Measurements from ENCODE around the gene NR2C2AP. TPM values are rescaled to one million over a fixed set of nuclear protein-coding genes. Genes with fewer than 3 reads are reported as not detected.

Gene NR2C2AP
- total RNA-seq: 3.3 and 4.4 TPM in 2 replicates
- polyA plus RNA-seq: 4.6 and 9.8 TPM in 2 replicates
- polyA plus RNA-seq (2012): 5.1 and 10.0 TPM in 2 replicates
- polyA minus RNA-seq (ENCODE audit: low replicate concordance): 5.1 and 11.1 TPM in 2 replicates

GRCh38 chr19:19203012-19203856 is at the start of gene NR2C2AP:
Gene NR2C2AP, minus strand, starts transcription at chr19:19203414. Its CDS starts 354 bp downstream, at chr19:19203060.
- no peak for TF ChIP-seq EZH2 (IDR thresholded peaks at IDR 0.05; ENCODE audit: low read length, missing control alignments)
- no peak for TF ChIP-seq CTCF (conservative IDR thresholded peaks at IDR 0.05 in 1 of 2, IDR thresholded peaks at IDR 0.05 in 1 of 2; ENCODE audit: low read depth in 1 of 2, low read length in 2 of 2)
- H3K9ac ChIP-seq (ENCODE audit: insufficient read depth, low read length): peak within 1 kb of the TSS; percentile 21

GRCh38 chr19:19250196-19250801 is 47.1 kb upstream of the NR2C2AP start:
- no peaks in the 10 kb centered on the region for H3K4me1 ChIP-seq (ENCODE audit: control insufficient read depth, extremely low read depth, insufficient read depth, low read length)
- H3K4me3 ChIP-seq (replicated peaks in 1 of 4; ENCODE audit: control extremely low read depth in 1 of 4, insufficient read depth in 1 of 4, low read depth in 3 of 4, low read length in 4 of 4): no peak overlapping the region
- no peak overlapping the region for H3K9ac ChIP-seq (ENCODE audit: insufficient read depth, low read length)
- no peak for TF ChIP-seq CTCF (conservative IDR thresholded peaks at IDR 0.05 in 1 of 2, IDR thresholded peaks at IDR 0.05 in 1 of 2; ENCODE audit: low read depth in 1 of 2, low read length in 2 of 2)
- TF ChIP-seq EZH2 (IDR thresholded peaks at IDR 0.05; ENCODE audit: low read length, missing control alignments): no peak
- peaks cover 24% of the 10 kb centered on the region for H3K27me3 ChIP-seq (ENCODE audit: control insufficient read depth, insufficient read depth, low read length)
- H3K4me2 ChIP-seq (ENCODE audit: extremely low read depth, insufficient read depth, low read length): no peak overlapping the region
- no peak overlapping the region for H3K27ac ChIP-seq (ENCODE audit: insufficient read depth, low read length)
- H4K20me1 ChIP-seq (ENCODE audit: control insufficient read depth, extremely low read depth, insufficient read depth, low read length): no peaks in the 10 kb centered on the region
- H3K36me3 ChIP-seq (ENCODE audit: control insufficient read depth, insufficient read depth, low read length): no peaks in the 10 kb centered on the region
- no peaks in the 10 kb centered on the region for H3K9me3 ChIP-seq (ENCODE audit: control insufficient read depth, insufficient read depth, low read depth, low read length)
- no peak for DNase-seq (ENCODE audit: low read depth in 2 of 2)
- no peak overlapping the region for H2AFZ ChIP-seq (ENCODE audit: low read length)
- no peaks in the 10 kb centered on the region for H3K79me2 ChIP-seq (ENCODE audit: control insufficient read depth, insufficient read depth, low read length)

More at GRCh38 chr19:19203012-19203856, at the start of gene NR2C2AP:
- peak; percentile 79 to 91 for DNase-seq (ENCODE audit: low read depth in 2 of 2)
- H3K27me3 ChIP-seq (ENCODE audit: control insufficient read depth, insufficient read depth, low read length): no peaks in the 10 kb centered on the region
- H3K27ac ChIP-seq (ENCODE audit: insufficient read depth, low read length): peak within 1 kb of the TSS; percentile 65
- no peaks in the 10 kb centered on the region for H4K20me1 ChIP-seq (ENCODE audit: control insufficient read depth, extremely low read depth, insufficient read depth, low read length)
- H3K4me1 ChIP-seq (ENCODE audit: control insufficient read depth, extremely low read depth, insufficient read depth, low read length): peaks cover 2% of the 10 kb centered on the region
- peak within 1 kb of the TSS; percentile 60 for H2AFZ ChIP-seq (ENCODE audit: low read length)
- peak within 1 kb of the TSS; percentile 54 to 73 (median 59) for H3K4me3 ChIP-seq (replicated peaks in 1 of 4; ENCODE audit: control extremely low read depth in 1 of 4, insufficient read depth in 1 of 4, low read depth in 3 of 4, low read length in 4 of 4)
- H3K9me3 ChIP-seq (ENCODE audit: control insufficient read depth, insufficient read depth, low read depth, low read length): no peaks in the 10 kb centered on the region
- H3K36me3 ChIP-seq (ENCODE audit: control insufficient read depth, insufficient read depth, low read length): peaks cover 12% of the 10 kb centered on the region
- H3K79me2 ChIP-seq (ENCODE audit: control insufficient read depth, insufficient read depth, low read length): no peaks in the 10 kb centered on the region
- peak within 1 kb of the TSS; percentile 79 for H3K4me2 ChIP-seq (ENCODE audit: extremely low read depth, insufficient read depth, low read length)

GRCh38 chr19:19240476-19240875 is 37.3 kb upstream of the NR2C2AP start:
- Histone ChIP-seq H4K20me1 (ENCODE audit: control insufficient read depth, extremely low read depth, insufficient read depth, low read length) (no peaks in the 10 kb centered on the region), H2AFZ (ENCODE audit: low read length) (no peak overlapping the region), H3K9me3 (ENCODE audit: control insufficient read depth, insufficient read depth, low read depth, low read length) (no peaks in the 10 kb centered on the region), H3K27ac (ENCODE audit: insufficient read depth, low read length) (no peak overlapping the region), H3K9ac (ENCODE audit: insufficient read depth, low read length) (no peak overlapping the region), H3K36me3 (ENCODE audit: control insufficient read depth, insufficient read depth, low read length) (no peaks in the 10 kb centered on the region), H3K79me2 (ENCODE audit: control insufficient read depth, insufficient read depth, low read length) (no peaks in the 10 kb centered on the region), H3K4me1 (ENCODE audit: control insufficient read depth, extremely low read depth, insufficient read depth, low read length) (no peaks in the 10 kb centered on the region), H3K4me2 (ENCODE audit: extremely low read depth, insufficient read depth, low read length) (no peak overlapping the region), H3K27me3 (ENCODE audit: control insufficient read depth, insufficient read depth, low read length) (no peaks in the 10 kb centered on the region), H3K4me3 (replicated peaks in 1 of 4; ENCODE audit: control extremely low read depth in 1 of 4, insufficient read depth in 1 of 4, low read depth in 3 of 4, low read length in 4 of 4) (no peak overlapping the region)
- no peak for DNase-seq (ENCODE audit: low read depth in 2 of 2)
- no peak for TF ChIP-seq EZH2 (IDR thresholded peaks at IDR 0.05; ENCODE audit: low read length, missing control alignments)
- TF ChIP-seq CTCF (conservative IDR thresholded peaks at IDR 0.05 in 1 of 2, IDR thresholded peaks at IDR 0.05 in 1 of 2; ENCODE audit: low read depth in 1 of 2, low read length in 2 of 2): no peak
